LNCaP clone FGC (cell line): ENCODE measurements around the gene OPN4.
"Not testable (repeated sequence)": the region's sequence is repeated elsewhere in the genome, so short reads cannot be mapped to it uniquely, and the experiment has no call there.

Source experiments
- DNase-seq: peaks from one replicate; pipeline ENCODE4 v3.0.0-alpha.2; 2011; ENCODE audit warnings: low read depth
- H3K4me3 ChIP-seq: 2 replicates; pipeline ENCODE4 v1.5.1; 2011; ENCODE audit warnings: mild to moderate bottlenecking, low read depth, low read length, control low read depth
- CTCF ChIP-seq: IDR thresholded peaks from 2 replicates; pipeline ENCODE4 v1.5.1; 2012; ENCODE audit warnings: mild to moderate bottlenecking; ENCODE audit not compliant: control insufficient read depth, insufficient read depth; ENCODE audit errors: extremely low read depth

OPN4 gene

GRCh38 chr10:86636311-86636710 lies 18.0 kb upstream of the OPN4 start:
- no peak overlapping the region for H3K4me3 ChIP-seq
- TF ChIP-seq CTCF: no peak
- no peak for DNase-seq

GRCh38 chr10:86642021-86642420 lies 12.3 kb upstream of the OPN4 start:
- no peak for TF ChIP-seq CTCF
- no peak overlapping the region for H3K4me3 ChIP-seq
- no peak for DNase-seq

DNA sequence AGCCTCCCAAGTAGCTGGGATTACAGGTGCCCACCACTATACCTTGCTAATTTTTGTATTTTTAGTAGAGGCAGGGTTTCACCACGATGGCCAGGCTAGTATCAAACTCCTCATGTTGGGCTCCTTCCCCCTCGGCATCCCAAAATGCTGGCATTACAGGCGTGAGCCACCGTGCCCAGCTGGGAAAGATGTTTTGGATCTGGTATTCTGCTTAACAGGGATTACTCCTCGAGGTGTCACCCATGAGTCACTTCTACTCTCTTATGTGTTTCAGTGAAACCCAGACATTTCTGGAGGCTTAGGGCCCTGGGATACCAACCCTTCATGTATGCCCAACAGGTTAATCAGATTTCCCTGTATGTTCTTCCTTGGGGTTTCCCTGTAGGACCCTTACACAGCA lies 11.8 kb upstream of the OPN4 start:
- no peak for TF ChIP-seq CTCF
- no peak overlapping the region for H3K4me3 ChIP-seq
- DNase-seq: no peak

DNA sequence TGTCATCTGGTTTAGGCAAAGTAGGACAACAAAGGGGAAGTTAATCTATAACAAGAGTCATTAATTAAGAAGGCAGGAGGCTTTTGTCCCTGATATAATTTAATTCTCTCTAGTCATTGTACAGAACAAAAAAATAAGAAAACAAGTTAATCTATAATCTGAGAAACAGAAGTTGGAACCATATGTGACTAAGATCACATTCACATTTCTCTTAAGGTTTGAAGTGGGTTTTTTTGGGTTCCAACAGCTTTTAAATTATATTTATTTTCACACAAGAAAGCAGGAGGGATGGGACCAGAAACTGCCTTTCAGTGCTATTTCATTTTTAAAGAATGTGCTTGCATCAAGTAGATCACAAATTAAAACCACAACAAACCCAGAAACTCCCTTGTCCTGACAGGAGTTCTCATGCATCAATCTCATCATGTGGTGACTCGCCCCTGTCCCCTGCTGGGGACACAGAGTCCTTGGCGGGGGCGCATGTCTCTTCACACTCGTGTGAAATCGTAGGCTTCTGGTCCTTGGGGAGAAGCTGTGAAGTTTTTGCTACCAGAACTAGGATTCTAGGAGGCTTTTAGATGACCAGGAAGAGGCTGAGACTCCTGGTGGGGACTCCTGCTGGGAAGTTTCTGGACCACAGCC lies 10.1 kb upstream of the OPN4 start:
- DNase-seq: no peak
- no peak for TF ChIP-seq CTCF
- no peak overlapping the region for H3K4me3 ChIP-seq

DNA sequence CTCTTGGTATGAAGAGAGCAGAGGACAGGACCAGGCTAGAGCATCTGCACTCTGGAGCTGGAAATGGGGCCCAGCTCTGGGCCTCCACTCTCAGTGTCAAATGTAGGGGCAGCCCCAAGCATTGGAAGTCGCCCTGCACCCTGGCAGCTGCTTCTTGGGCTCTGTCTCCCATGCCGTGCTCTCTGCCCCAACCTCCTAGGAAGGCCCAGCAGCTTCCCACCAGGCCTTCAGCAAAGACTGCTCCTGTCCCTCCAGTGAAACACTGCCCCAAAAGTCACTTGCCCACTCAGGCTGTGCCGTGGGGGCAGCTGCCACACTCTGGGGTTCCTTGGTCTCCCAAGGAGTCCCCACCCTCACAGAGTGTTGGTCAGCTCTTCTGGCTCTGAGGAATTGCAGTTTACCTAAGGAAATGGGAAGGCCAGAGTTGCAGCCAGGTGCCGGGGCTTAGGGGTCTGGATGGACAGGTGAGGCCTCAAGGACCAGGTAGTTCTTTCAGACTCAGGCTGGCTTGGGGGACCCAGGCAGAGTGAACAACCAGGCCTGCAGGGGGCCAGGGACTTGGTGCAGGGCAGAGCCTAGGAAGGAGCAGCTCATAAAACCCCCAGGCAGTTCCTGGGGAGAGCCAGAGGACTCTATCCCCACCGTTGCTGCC lies 9.4 kb upstream of the OPN4 start:
- TF ChIP-seq CTCF: no peak
- H3K4me3 ChIP-seq: no peak overlapping the region

DNA sequence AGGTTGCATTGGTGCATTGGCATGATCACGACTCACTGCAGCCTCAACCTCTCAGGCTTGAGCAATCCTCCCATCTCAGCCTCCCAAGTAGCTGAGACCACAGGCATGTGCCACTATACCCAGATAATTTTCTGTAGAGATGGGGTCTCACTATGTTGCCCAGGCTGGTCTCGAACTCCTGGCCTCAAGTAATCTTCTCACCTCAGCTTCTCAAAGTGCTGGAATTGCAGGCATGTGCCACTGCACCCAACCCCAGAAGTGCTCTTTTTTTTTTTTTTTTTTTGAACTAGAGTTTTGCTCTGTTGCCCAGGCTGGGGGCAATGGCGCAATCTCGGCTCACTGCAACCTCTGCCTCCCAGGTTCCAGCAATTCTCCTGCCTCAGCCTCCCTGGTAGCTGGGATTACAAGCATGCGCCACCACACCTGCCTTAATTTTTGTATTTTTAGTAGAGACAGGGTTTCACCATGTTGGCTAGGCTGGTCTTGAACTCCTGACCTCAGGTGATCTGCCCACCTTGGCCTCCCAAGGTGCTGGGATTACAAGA lies 8.7 kb upstream of the OPN4 start:
- not testable (repeated sequence) for H3K4me3 ChIP-seq, DNase-seq

More for the DNA sequence above, 9.4 kb upstream of the OPN4 start:
- no peak for DNase-seq

DNA sequence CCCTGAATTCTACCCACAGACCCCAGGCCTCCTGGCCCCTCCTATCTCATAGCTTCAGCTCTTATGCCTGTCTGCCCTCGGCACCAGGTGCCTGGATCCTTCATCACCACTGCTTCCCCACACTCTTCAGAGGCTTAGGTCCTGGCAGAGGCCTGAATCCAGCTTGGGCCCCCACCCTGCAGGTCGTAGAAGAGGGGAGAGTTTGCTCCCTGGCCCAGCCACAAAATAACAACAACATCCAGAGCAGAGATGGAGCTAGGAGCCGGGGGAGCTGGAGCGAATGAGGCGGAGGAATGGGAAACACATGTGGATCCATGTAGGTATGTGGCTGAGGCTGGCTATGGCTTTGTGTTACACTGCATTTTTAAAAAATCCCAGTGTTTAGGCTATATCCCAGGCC lies 7.8 kb upstream of the OPN4 start:
- no peak for DNase-seq
- H3K4me3 ChIP-seq: no peak overlapping the region
- TF ChIP-seq CTCF: no peak
